A549 (cell line): ENCODE data around the gene SUV39H2. TPM values are rescaled to one million over a fixed set of nuclear protein-coding genes. Genes with fewer than 3 reads are reported as not detected.
A peak's percentile ranks its signal among the peaks of the same experiment; 100 is the strongest.

ENCODE experiments used
- ATAC-seq, 2 experiments: fragments of 200-7000 bp in 1 of 2; fragments of >200 bp in 1 of 2; cut with Nextera tagmentation in 1 of 2; cut with Tn5 transposase in 1 of 2; 3 replicates each; pipeline versions ENCODE4 v1.8.0 to v1.9.1; 2018 to 2020; ENCODE audit warnings: mild to moderate bottlenecking in 1 of 2, moderate library complexity in 1 of 2
- CTCF ChIA-PET: fragments of 300-600 bp; sonication (Branson Sonifier 250); formaldehyde crosslinking; extraction: SDS; loops from one replicate; lab custom pipeline; 2021; ENCODE audit warnings: antibody characterized with exemption, inconsistent platforms; lab: Yijun Ruan, JAX
- POLR2A ChIA-PET: fragments of 350-600 bp; formaldehyde crosslinking; extraction: SDS; loops from one replicate; lab custom pipeline; 2021; ENCODE audit warnings: antibody characterized with exemption, inconsistent platforms; lab: Yijun Ruan, JAX
- DNase-seq, 2 experiments: peaks; one replicate each; pipeline versions ENCODE4 v3.0.0 to v3.0.0-alpha.2; 2011 to 2016; ENCODE audit warnings: low read depth in 1 of 2, low spot score in 1 of 2
- FAIRE-seq: peaks from 2 replicates; lab custom pipeline; 2011; peaks lifted over from hg19 to GRCh38; lab: Jason Lieb, UNC
- H3K27ac ChIP-seq, 2 experiments: fragments of >200 bp; sonication (Bioruptor Twin); formaldehyde crosslinking; 3 replicates each; pipeline ENCODE4 v1.5.1; 2016 to 2017
- H3K4me1 ChIP-seq: fragments of >200 bp; sonication (Bioruptor Twin); formaldehyde crosslinking; 3 replicates; pipeline ENCODE4 v1.6.1; 2016
- H3K4me2 ChIP-seq: fragments of >200 bp; sonication (Bioruptor Twin); formaldehyde crosslinking; 3 replicates; pipeline ENCODE4 v1.6.1; 2016
- H3K4me3 ChIP-seq: fragments of >200 bp; sonication (Bioruptor Twin); formaldehyde crosslinking; 3 replicates; pipeline ENCODE4 v1.5.1; 2016
- H3K9me3 ChIP-seq: fragments of >200 bp; sonication (Bioruptor Twin); formaldehyde crosslinking; 3 replicates; pipeline ENCODE4 v1.6.1; 2016
- BCL3 ChIP-seq: fragments of >200 bp; sonication (Bioruptor Twin); formaldehyde crosslinking; IDR thresholded peaks from 3 replicates; pipeline ENCODE4 v1.6.1; 2016
- CBX2 ChIP-seq: fragments of 200-600 bp; sonication (generic); IDR thresholded peaks from 2 replicates; pipeline ENCODE4 v1.6.1; 2016; ENCODE audit warnings: low read depth, mild to moderate bottlenecking, borderline replicate concordance
- CBX8 ChIP-seq: fragments of 200-600 bp; sonication (generic); IDR thresholded peaks from 2 replicates; pipeline ENCODE4 v1.6.1; 2016
- EHMT2 ChIP-seq: fragments of 200-600 bp; sonication (generic); IDR thresholded peaks from 2 replicates; pipeline ENCODE4 v1.6.1; 2016; ENCODE audit warnings: antibody characterized with exemption, low read depth, mild to moderate bottlenecking, moderate library complexity
- ELK1 ChIP-seq: fragments of 150-350 bp; IDR thresholded peaks from 2 replicates; pipeline ENCODE4 v1.6.1; 2014; ENCODE audit warnings: low read depth, mild to moderate bottlenecking, low read length
- EP300 ChIP-seq, 2 experiments: fragments of >200 bp; sonication (Bioruptor Twin); formaldehyde crosslinking; IDR thresholded peaks; 2 replicates in 1 of 2; 3 replicates in 1 of 2; pipeline ENCODE4 v1.6.1; 2016 to 2017
- FOSB ChIP-seq: fragments of 250-450 bp; sonication (Bioruptor Pico); IDR thresholded peaks from 2 replicates; pipeline ENCODE4 v1.5.0; 2020; ENCODE audit warnings: mild to moderate bottlenecking, moderate library complexity
- FOXS1 ChIP-seq: fragments of 250-450 bp; sonication (Bioruptor Pico); IDR thresholded peaks from 2 replicates; pipeline ENCODE4 v1.5.0; 2020; ENCODE audit warnings: mild to moderate bottlenecking, moderate library complexity
- HDAC2 ChIP-seq: fragments of 200-600 bp; sonication (generic); IDR thresholded peaks from 2 replicates; pipeline ENCODE4 v1.6.1; 2016
- HEYL ChIP-seq: fragments of 250-450 bp; sonication (Bioruptor Pico); IDR thresholded peaks from 2 replicates; pipeline ENCODE4 v1.8.0; 2021; ENCODE audit warnings: mild to moderate bottlenecking, moderate library complexity
- MAFK ChIP-seq: fragments of 450-650 bp; IDR thresholded peaks from 2 replicates; pipeline ENCODE4 v1.6.1; 2014; ENCODE audit not compliant: partially characterized antibody
- MAZ ChIP-seq: fragments of 150-350 bp; IDR thresholded peaks from 2 replicates; pipeline ENCODE4 v1.6.1; 2014; ENCODE audit warnings: antibody characterized with exemption, low read depth, low read length, borderline replicate concordance
- MYC ChIP-seq: IDR thresholded peaks from 2 replicates; pipeline ENCODE4 v1.6.1; 2012; ENCODE audit warnings: mild to moderate bottlenecking, inconsistent platforms, low read length, improper control_type of control experiment, borderline replicate concordance
- NPAS2 ChIP-seq: fragments of 250-450 bp; sonication (Bioruptor Pico); IDR thresholded peaks from 2 replicates; pipeline ENCODE4 v1.8.0; 2022; ENCODE audit warnings: mild to moderate bottlenecking, moderate library complexity, borderline replicate concordance
- PBX3 ChIP-seq: IDR thresholded peaks from 2 replicates; pipeline ENCODE4 v1.6.1; 2012
- PHF8 ChIP-seq: fragments of 200-600 bp; sonication (generic); IDR thresholded peaks from 2 replicates; pipeline ENCODE4 v1.6.1; 2016; ENCODE audit warnings: low read depth, mild to moderate bottlenecking, antibody characterized with exemption, moderate library complexity, borderline replicate concordance
- RARB ChIP-seq: fragments of 250-450 bp; sonication (Bioruptor Pico); IDR thresholded peaks from 2 replicates; pipeline ENCODE4 v1.8.0; 2021; ENCODE audit warnings: mild to moderate bottlenecking, moderate library complexity
- RCOR1 ChIP-seq: fragments of 150-350 bp; IDR thresholded peaks from 2 replicates; pipeline ENCODE4 v1.6.1; 2014; ENCODE audit warnings: antibody characterized with exemption, low read length, low read depth
- RNF2 ChIP-seq: fragments of 200-600 bp; sonication (generic); IDR thresholded peaks from 2 replicates; pipeline ENCODE4 v1.6.1; 2016; ENCODE audit warnings: low read depth, mild to moderate bottlenecking, antibody characterized with exemption, moderate library complexity, borderline replicate concordance
- SREBF2 ChIP-seq: fragments of 450-650 bp; IDR thresholded peaks from 2 replicates; pipeline ENCODE4 v1.6.1; 2014; ENCODE audit warnings: mild to moderate bottlenecking, moderate library complexity
- TP53 ChIP-seq: fragments of 250-450 bp; sonication (Bioruptor Pico); IDR thresholded peaks from 2 replicates; pipeline ENCODE4 v1.5.0; 2021; ENCODE audit warnings: mild to moderate bottlenecking, moderate library complexity
- ZC3H11A ChIP-seq: fragments of 450-650 bp; IDR thresholded peaks from 2 replicates; pipeline ENCODE4 v1.6.1; 2014; ENCODE audit warnings: antibody characterized with exemption, mild to moderate bottlenecking
- WGBS: methylation state at CpG from one replicate; pipeline ENCODE4 v1.1.6; 2017; ENCODE audit errors: missing lambda C conversion rate; 5-methylcytosine and 5-hydroxymethylcytosine counted together
- polyA plus RNA-seq, 4 experiments: library from polyadenylated mRNA; depleted of rRNA in 3 of 4; stranded (reverse); fragments of >200 nt; fragmentation: RNase III in 1 of 4; extraction: RNeasy Plus Mini Kit Qiagen cat#74134 plus additional on column Dnase treatment in 1 of 4; gene quantifications; 2 replicates in 3 of 4; 3 replicates in 1 of 4; pipeline ENCODE4 v1.2.3, GENCODE V29; 2011 to 2017

Gene SUV39H2
- polyA plus RNA-seq, 2 of the 4 experiments (the other 2 are of a cell fraction): 23.2 to 24.0 TPM

- FAIRE-seq: no peak
- POLR2A ChIA-PET: no interaction called here
- WGBS: 87% methylated on average over 2 of the region's 2 CpGs
Observed at GRCh38 chr10:14840178-14840577, 38.5 kb upstream of the SUV39H2 start.

GRCh38 chr10:14843327-14843988 is 35.2 kb upstream of the SUV39H2 start:
- FAIRE-seq: no peak
- WGBS: 94% methylated on average over 15 of the region's 15 CpGs
- CTCF ChIA-PET: interaction anchor here (0.5 to 2.4 kb wide), 5 partner anchors 13 to 306 kb away, joined by 3 to 14 read pairs (median 3); no protein-coding TSS in a partner anchor

More at GRCh38 chr10:14840178-14840577, 38.5 kb upstream of the SUV39H2 start:
- no peak overlapping the region for H3K4me3 ChIP-seq
- CTCF ChIA-PET: no interaction called here
- ATAC-seq: no peak
- no peak overlapping the region for H3K27ac ChIP-seq
- peaks cover 8% of the 10 kb centered on the region; the same call in 1 of the 3 replicates for H3K4me1 ChIP-seq
- DNase-seq: no peak
- TF ChIP-seq RARB (CRISPR knock-in tag) (no peak), MAFK (peak; percentile 50)
- no peaks in the 10 kb centered on the region for H3K9me3 ChIP-seq
- peak overlapping the region; percentile 83 for H3K4me2 ChIP-seq

GRCh38 chr10:14844948-14845347 is 33.7 kb upstream of the SUV39H2 start:
- 85% methylated on average over 2 of the region's 2 CpGs for WGBS

More at GRCh38 chr10:14843327-14843988, 35.2 kb upstream of the SUV39H2 start:
- Histone ChIP-seq H3K4me2 (no peak overlapping the region), H3K4me1 (peaks cover 5% of the 10 kb centered on the region; the same call in 1 of the 3 replicates), H3K9me3 (no peaks in the 10 kb centered on the region), H3K27ac (no peak overlapping the region), H3K4me3 (no peak overlapping the region)
- no peak for DNase-seq
- no peak for ATAC-seq
- POLR2A ChIA-PET: no interaction called here
- no peak for TF ChIP-seq MAZ

GRCh38 chr10:14852236-14852635 is 26.4 kb upstream of the SUV39H2 start:
- DNase-seq (no peak), FAIRE-seq (no peak), ATAC-seq (no peak)
- H3K4me1 ChIP-seq: no peaks in the 10 kb centered on the region
- TF ChIP-seq NPAS2 (CRISPR knock-in tag) (no peak), ZC3H11A (no peak), ELK1 (no peak), CBX8 (no peak), PHF8 (no peak), SREBF2 (no peak), HDAC2 (no peak), TP53 (CRISPR knock-in tag) (no peak), FOSB (CRISPR knock-in tag) (no peak), PBX3 (no peak), HEYL (CRISPR knock-in tag) (no peak), MYC (no peak), FOXS1 (no peak), MAFK (no peak), EHMT2 (no peak), EP300 (IDR thresholded peaks at IDR 0.05) (no peak), CBX2 (no peak), RCOR1 (no peak), RNF2 (no peak)
- POLR2A ChIA-PET: no interaction called here
- no peak overlapping the region for H3K27ac ChIP-seq
- no peaks in the 10 kb centered on the region for H3K9me3 ChIP-seq
- CTCF ChIA-PET: interaction anchor here (1.0 to 1.9 kb wide), 2 partner anchors 10 to 315 kb away, joined by 3 to 5 read pairs; no protein-coding TSS in a partner anchor
- H3K4me2 ChIP-seq: no peak overlapping the region
- 93% methylated on average over 3 of the region's 3 CpGs for WGBS
- no peak overlapping the region for H3K4me3 ChIP-seq

More at GRCh38 chr10:14844948-14845347, 33.7 kb upstream of the SUV39H2 start:
- Histone ChIP-seq H3K4me3 (no peak overlapping the region), H3K4me2 (no peak overlapping the region), H3K4me1 (peaks cover 2% of the 10 kb centered on the region; the same call in 1 of the 3 replicates), H3K27ac (no peak overlapping the region), H3K9me3 (no peaks in the 10 kb centered on the region)
- ATAC-seq (no peak), FAIRE-seq (no peak), DNase-seq (no peak)
- ChIA-PET CTCF (interaction anchor here (1.2 to 1.9 kb wide), 2 partner anchors 12 to 308 kb away, joined by 3 to 4 read pairs; no protein-coding TSS in a partner anchor), POLR2A (no interaction called here)
- TF ChIP-seq BCL3 (no peak), NPAS2 (CRISPR knock-in tag) (no peak)
